Measurements from ENCODE around the gene LGI4.
"Not testable (repeated sequence)": the region's sequence is repeated elsewhere in the genome, so short reads cannot be mapped to it uniquely, and the experiment has no call there.

The LGI4 gene

GRCh38 chr19:35140962-35141836 lies 6.3 kb upstream of the LGI4 start:
- peak; percentile 83 for DNase-seq

- no peak for DNase-seq
Observed at GRCh38 chr19:35140207-35140961, 5.5 kb upstream of the LGI4 start.

GRCh38 chr19:35138305-35138892 lies 3.5 kb upstream of the LGI4 start, which contains the start of gene FXYD1:
TSS of gene FXYD1 (plus strand) at chr19:35138824. CDS start at chr19:35140080, 1,256 bp downstream.
- DNase-seq: no peak

GRCh38 chr19:35136977-35137702 lies 2.3 kb upstream of the LGI4 start:
- DNase-seq: no peak

- no peak for DNase-seq
Observed at GRCh38 chr19:35136231-35136630, 1.4 kb upstream of the LGI4 start.

- DNase-seq: peak; percentile 30
Observed at GRCh38 chr19:35135389-35135909, 590 bp upstream of the LGI4 start.

GRCh38 chr19:35133826-35134225 lies 1.0 kb downstream of the LGI4 start:
- no peak for DNase-seq

GRCh38 chr19:35132254-35132653 lies 2.6 kb downstream of the LGI4 start:
- DNase-seq: no peak

- no peak for DNase-seq
Observed at GRCh38 chr19:35130761-35131720, 3.8 kb downstream of the LGI4 start.

GRCh38 chr19:35129724-35130274 lies 5.1 kb downstream of the LGI4 start:
- not testable (repeated sequence) for DNase-seq

- DNase-seq: no peak
Observed at GRCh38 chr19:35128398-35129057, 6.3 kb downstream of the LGI4 start.

GRCh38 chr19:35127871-35128270 lies 7.0 kb downstream of the LGI4 start:
- no peak for DNase-seq

GRCh38 chr19:35126624-35126959 lies 8.3 kb downstream of the LGI4 start:
- DNase-seq: no peak

GRCh38 chr19:35125749-35126623 lies 8.9 kb downstream of the LGI4 start:
- no peak for DNase-seq

GRCh38 chr19:35125270-35125717 lies 9.6 kb downstream of the LGI4 start:
- no peak for DNase-seq

- DNase-seq: peak; percentile 82
Observed at GRCh38 chr19:35124098-35125060, 10.5 kb downstream of the LGI4 start.

- no peak for DNase-seq
Observed at GRCh38 chr19:35123573-35123972, 11.3 kb downstream of the LGI4 start.
